ENCODE results near the gene RPTOR. TPM values are rescaled to one million over a fixed set of nuclear protein-coding genes. Genes with fewer than 3 reads are reported as not detected.

RPTOR gene
- total RNA-seq, 1 experiment from 2014 or later, result 46.2 TPM

- no peak overlapping the region for H3K27ac ChIP-seq (ENCODE audit: low read length)
- H3K9me2 ChIP-seq (replicated peaks; ENCODE audit: low read length), result no peaks in the 10 kb centered on the region
- DNase-seq (no peak), ATAC-seq (no peak)
- H3K36me3 ChIP-seq (ENCODE audit: low read depth, low read length), result no peaks in the 10 kb centered on the region
- CTCF ChIA-PET, result no interaction called here
- no peak overlapping the region for H2AFZ ChIP-seq (ENCODE audit: low read length)
- no peaks in the 10 kb centered on the region for H3K4me1 ChIP-seq (ENCODE audit: insufficient read depth, low read length)
- intact Hi-C loops (cut with micrococcal nuclease), result no loop called here
- H3K79me2 ChIP-seq (ENCODE audit: low read length), result peaks cover 63% of the 10 kb centered on the region
- no peak overlapping the region for H3K9ac ChIP-seq (ENCODE audit: low read length)
- POLR2A ChIA-PET (ENCODE audit: unreplicated experiment), result no interaction called here
- no peak overlapping the region for H3K4me3 ChIP-seq (ENCODE audit: low read length)
- TF ChIP-seq EZH2phosphoT487 (IDR thresholded peaks at IDR 0.05; ENCODE audit: borderline replicate concordance, low read length) (no peak), CTCF (conservative IDR thresholded peaks at IDR 0.05; ENCODE audit: low read depth, low read length) (no peak), EZH2 (IDR thresholded peaks at IDR 0.05; ENCODE audit: low read length, unreplicated experiment) (no peak)
- no TSS peak for BruUV-seq (replicated peaks)
- no peaks in the 10 kb centered on the region for H3K27me3 ChIP-seq (ENCODE audit: low read length)
- no peaks in the 10 kb centered on the region for H3K9me3 ChIP-seq (ENCODE audit: low read length)
- H3F3A ChIP-seq (ENCODE audit: low read length, unreplicated experiment), result no peaks in the 10 kb centered on the region
- no peak overlapping the region for H3K4me2 ChIP-seq (ENCODE audit: low read length)
- no peaks in the 10 kb centered on the region for H4K20me1 ChIP-seq (ENCODE audit: low read length)
These were observed 123.0 kb downstream of the RPTOR start for GRCh38 chr17:80667462-80668277.

- no peaks in the 10 kb centered on the region for H3K4me1 ChIP-seq (ENCODE audit: insufficient read depth, low read length)
- no peak for ATAC-seq
- intact Hi-C loops (cut with micrococcal nuclease), result no loop called here
- POLR2A ChIA-PET (ENCODE audit: unreplicated experiment), result no interaction called here
- H3K79me2 ChIP-seq (ENCODE audit: low read length), result peaks cover 55% of the 10 kb centered on the region
- TF ChIP-seq CTCF (conservative IDR thresholded peaks at IDR 0.05; ENCODE audit: low read depth, low read length) (no peak), EZH2phosphoT487 (IDR thresholded peaks at IDR 0.05; ENCODE audit: borderline replicate concordance, low read length) (no peak), EZH2 (IDR thresholded peaks at IDR 0.05; ENCODE audit: low read length, unreplicated experiment) (no peak)
- no peak overlapping the region for H3K4me3 ChIP-seq (ENCODE audit: low read length)
- H3K4me2 ChIP-seq (ENCODE audit: low read length), result no peak overlapping the region
- no TSS peak for BruUV-seq (replicated peaks)
- H3K9me3 ChIP-seq (ENCODE audit: low read length), result no peaks in the 10 kb centered on the region
- no peaks in the 10 kb centered on the region for H3K9me2 ChIP-seq (replicated peaks; ENCODE audit: low read length)
- no peaks in the 10 kb centered on the region for H3K36me3 ChIP-seq (ENCODE audit: low read depth, low read length)
- no peaks in the 10 kb centered on the region for H3K27me3 ChIP-seq (ENCODE audit: low read length)
- no peak for DNase-seq
- no peaks in the 10 kb centered on the region for H3F3A ChIP-seq (ENCODE audit: low read length, unreplicated experiment)
- no peak overlapping the region for H3K27ac ChIP-seq (ENCODE audit: low read length)
- H3K9ac ChIP-seq (ENCODE audit: low read length), result no peak overlapping the region
- no peaks in the 10 kb centered on the region for H4K20me1 ChIP-seq (ENCODE audit: low read length)
- no peak overlapping the region for H2AFZ ChIP-seq (ENCODE audit: low read length)
- CTCF ChIA-PET, result no interaction called here
These were observed 123.9 kb downstream of the RPTOR start for GRCh38 chr17:80668375-80669148.
